DMS153 (cell line): Measurements from ENCODE around the gene NRF1.

Experiments
- DNase-seq: peaks from one replicate; lab custom pipeline; 2025; lab: John Stamatoyannopoulos, UW

NRF1 gene

GRCh38 chr7:129740574-129741410 is 129.3 kb downstream of the NRF1 start:
- DNase-seq: no peak

GRCh38 chr7:129741743-129742213 is 130.3 kb downstream of the NRF1 start:
- peak; percentile 98 for DNase-seq

- DNase-seq: no peak
Measured at GRCh38 chr7:129742256-129742655, 130.7 kb downstream of the NRF1 start.

DNA sequence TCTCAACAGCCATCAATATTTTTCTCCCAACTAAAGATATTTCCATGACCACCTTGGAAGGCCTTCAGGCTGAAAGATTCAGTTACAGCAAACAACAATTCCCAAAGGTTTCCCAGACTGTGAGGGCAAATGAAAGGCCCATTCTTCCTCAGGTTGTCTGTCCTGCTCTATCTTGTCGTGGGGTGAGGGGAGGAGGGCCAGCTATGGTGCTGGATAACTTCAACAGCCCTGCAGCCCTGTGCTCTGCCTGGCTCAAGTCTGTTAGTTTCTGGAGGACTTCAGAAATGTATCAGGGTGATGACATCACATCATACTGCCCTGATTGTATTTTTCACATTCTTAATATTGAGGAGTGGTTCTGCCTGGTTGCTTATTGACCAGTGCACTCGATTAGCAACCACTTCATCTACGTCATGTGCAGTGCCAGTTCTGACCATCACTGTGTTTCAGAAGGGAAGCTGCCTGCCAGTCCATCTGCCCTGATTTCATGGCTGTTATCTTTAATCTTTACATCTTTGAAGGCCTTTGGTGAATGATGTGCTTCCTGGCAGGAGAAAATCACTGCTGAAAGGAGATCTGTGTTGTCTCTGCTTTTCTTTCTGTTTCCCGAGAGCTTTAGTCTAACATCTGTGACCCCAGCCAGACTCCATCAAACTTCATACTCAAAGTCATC is 135.5 kb downstream of the NRF1 start:
- no peak for DNase-seq

DNA sequence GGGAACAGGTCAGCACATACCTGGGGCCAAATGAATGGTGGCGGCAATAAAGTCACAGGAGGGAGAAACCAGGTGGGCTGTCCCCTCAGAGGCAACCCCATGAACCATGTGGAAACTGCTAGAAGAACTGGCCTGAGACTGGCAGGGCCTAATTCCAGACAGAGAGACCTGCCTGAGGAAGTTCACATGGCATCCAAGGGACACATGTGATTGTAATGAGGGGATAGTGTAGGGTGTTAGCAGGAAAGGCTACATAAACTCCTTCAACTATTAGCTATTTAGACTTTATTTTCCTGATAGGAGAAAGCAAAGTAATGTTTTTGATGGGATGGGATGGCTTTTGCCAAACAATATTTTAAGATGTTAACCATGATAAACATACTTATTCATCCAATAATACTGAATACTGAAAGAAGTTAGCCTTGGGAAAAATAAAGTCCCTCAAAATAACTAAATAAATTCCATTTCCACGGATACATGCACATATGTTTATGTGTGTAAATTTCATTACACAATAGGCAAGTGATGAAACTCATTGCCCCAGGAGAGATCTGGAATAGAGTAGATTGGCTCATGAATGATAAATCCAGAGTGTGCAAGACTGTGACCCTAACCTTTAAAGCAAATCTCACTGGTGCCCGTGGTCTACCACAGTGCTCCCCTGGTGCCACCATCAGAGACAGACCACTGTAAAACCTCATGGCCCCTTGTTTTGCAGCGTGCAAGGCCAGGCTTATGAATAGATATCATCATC is 137.0 kb downstream of the NRF1 start:
- no peak for DNase-seq

GRCh38 chr7:129750091-129750490 is 138.6 kb downstream of the NRF1 start:
- no peak for DNase-seq

DNA sequence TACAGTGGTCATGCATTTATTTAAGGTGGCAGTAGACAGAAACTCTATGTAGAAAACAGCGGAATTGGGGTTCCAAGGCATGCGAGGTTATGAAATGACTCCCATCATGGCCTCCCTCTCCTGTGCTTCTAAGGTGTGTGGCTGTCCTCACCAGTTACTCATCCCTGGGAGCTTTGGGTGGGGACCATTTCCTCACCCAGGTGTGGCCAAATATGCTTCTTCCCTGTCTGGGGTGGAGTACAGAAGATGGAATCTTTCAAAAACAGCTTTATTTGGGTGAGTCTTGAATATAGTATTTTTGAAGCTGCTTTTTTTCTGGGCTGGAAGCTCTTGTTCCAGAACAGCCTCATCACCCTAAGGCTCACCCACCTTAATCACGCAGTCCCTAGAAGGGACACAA is 139.0 kb downstream of the NRF1 start:
- DNase-seq: no peak

DNA sequence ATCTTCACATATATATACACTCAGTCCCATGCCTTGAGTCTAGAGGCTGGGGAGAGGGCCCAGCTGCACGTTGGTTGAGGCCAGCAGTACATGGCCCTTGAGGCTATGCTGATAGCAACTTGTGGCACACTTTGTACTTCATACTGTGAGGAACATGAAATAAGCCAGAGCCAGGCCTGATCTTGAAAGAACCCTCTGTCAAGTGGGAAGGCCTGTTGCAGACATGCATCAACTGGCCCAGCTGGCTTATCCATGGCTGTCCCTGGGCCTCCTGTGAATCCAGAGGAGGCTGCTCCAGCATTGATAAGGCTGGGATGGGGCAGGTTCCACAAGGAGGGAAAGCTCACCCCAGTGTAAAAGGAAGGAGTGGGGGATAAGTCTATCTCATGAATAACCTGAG is 140.4 kb downstream of the NRF1 start:
- no peak for DNase-seq

DNA sequence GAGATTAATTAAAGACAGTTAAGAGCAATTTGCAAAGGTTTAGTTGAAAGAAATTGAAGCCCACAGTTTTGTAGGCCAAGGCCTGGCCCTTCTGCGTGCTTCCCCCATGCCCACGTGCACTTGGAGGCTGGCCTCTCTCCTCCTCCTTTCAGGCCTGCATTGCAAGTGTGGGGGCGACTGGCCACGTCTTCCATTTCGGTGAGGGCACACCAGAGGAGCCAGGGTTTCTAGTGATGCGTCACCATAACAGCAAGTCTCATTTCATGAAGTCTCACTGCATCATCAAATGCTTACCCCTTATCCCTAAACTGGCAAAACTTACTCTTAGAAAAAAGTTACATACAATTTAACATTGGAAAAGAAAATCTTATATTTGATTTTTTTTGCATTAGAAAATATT is 141.2 kb downstream of the NRF1 start:
- DNase-seq: no peak

DNA sequence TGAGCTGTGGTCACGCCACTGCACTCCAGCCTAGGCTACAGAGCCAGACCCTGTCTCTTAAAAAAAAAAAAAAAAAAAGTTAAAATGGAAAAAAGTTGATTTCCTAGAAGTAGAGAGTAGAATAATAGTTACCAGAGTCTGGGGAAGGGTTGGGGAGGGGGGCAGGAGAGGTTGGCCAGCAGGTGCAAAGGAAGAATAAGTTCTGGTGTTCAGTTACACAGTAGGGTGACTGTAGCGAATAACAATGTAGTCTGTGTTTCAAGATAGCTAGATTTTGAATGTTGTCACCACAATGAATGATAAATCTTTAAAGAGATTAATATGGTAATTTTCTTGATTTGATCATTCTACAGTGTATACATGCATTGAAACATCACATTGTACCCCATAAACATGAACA is 142.9 kb downstream of the NRF1 start:
- no peak for DNase-seq

- DNase-seq: no peak
Measured at GRCh38 chr7:129757991-129758390, 146.5 kb downstream of the NRF1 start.

GRCh38 chr7:129762387-129762969 is 151.0 kb downstream of the NRF1 start:
- no peak for DNase-seq

DNA sequence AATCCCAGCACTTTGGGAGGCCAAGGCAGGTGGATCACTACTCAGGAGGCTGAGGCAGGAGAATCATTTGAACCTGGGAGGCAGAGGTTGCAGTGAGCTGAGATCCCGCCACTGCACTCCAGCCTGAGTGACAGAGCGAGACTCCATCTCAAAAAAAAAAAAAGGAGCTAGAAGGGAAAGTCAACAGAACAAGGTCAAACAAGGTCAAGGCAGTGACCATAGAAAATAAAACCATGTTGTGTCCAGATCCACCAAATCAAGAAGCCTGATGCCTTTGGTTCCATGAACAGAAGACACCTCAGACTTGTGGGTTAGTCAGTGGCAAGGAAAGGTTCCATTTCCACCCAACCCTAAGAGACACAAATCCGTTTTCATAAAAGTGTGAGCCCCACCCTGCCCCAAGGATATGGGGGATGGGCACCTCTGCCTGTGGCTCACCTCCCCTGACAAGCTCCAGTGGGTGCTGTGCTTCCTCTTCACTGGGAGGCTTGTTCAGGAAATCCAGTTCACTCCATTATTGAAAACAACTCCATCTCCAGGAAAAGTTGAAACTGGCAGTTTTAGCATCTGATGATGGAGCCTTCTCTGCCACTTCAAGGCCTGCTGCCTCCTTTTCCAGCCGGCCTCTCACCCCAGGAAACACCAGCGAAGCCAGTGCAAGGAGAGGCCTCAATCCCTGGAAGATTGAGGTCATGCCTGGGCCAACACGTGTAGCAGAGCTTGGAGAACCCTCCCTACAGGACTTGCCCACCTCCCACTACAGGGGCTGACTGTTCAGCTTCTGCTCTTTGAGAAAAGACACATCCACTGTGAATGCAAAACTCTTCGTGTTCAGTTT is 152.9 kb downstream of the NRF1 start:
- no peak for DNase-seq

DNA sequence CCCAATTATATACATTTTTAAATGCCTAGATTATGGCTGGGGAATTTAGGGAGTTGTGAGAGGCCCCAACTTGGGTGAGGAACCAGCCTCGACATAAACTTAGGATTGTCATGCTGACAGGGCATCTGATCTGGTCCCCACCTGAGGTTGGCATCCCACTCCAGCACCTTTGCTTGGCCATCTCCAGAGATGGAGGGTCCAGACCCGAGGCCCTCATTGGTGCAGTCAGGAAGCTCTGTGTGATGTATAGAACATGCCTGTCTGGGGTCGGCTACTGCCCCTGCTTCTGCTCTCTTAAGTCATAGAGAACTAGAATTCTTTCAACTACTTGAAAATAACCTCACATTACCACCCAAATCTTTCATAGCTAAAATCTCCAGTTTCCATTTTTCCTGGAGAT is 153.8 kb downstream of the NRF1 start:
- no peak for DNase-seq

DNA sequence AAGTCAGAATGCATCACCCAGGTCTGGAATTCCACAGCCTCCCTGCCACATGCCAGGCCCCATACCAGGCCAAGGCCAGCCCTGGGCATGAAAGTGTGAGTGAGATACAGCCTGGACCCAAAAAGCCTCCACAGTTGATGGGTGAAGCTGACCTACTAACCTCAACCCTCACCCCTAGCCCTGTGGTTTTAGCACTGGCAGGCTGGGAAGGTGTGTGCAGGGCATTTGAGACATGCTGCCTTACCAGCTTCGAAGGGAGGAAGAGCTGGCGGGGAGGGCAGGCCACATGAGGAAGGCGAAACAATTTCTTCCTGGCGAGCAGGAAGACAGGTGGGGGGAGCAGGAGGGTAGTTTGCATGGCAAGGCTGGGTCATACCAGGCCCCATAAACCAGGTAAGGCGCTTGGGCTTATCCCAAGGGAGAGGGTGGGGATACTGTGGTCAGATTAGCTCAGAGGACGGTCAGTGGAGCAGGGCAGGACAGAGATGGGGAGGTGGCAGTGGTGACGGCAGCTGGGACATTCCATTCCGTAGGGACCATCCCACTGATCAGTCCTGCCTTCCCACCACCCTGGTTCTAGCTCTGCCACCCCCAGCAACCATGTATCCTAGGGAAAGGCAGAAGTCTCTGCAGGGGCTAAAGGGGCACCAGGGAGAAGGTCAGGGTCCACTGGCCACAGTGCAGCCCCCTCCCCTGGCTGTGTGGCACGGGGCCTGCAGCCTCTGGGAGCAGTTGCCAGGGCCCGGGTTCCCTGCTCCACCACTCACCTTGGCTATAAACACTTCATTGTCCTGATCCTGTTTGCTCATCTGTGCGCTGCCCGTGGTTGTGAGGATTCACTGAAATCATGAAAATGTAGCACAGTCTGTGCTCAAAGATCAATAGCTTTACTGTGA is 155.8 kb downstream of the NRF1 start:
- DNase-seq: no peak

DNA sequence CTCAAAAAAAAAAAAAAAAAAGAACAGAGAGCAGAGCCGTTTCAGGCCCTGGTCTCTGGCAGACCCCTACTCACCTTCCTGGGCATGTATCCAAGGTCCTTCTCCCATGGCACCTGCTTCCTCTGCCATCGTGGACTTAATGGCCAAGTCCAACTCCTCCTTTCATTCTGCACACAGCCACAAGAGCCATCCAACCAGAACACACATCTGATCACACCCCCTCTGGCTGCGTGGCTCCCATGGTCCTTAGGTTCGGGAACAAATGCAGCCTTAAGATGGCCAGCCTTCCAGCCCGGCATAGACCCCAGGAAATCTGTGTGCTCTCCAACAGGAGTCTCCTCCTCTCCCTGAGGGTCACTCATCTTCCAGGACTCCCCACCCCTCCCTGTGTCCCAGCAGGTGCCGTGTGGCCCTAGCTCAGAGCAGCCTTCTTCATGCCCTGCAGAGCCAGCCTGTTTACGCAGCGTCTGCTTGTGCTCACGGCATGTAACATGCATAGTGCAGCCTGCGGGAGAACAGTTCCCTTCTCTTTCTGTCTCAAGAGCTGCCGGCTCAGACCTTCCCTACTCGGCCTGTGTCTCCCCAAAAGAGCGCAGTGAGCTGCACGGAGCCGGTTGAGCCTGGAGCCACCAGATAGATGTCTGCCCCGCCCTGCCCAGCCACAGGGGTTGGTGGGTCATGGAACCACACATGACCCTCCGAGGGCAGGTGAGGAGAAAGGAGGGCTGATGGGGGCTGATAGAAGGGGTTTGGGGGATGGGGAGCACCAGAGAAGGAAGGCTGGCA is 157.3 kb downstream of the NRF1 start:
- DNase-seq: no peak

- DNase-seq: no peak
Measured at GRCh38 chr7:129769400-129769774, 157.9 kb downstream of the NRF1 start.

GRCh38 chr7:129769866-129770808 is 158.6 kb downstream of the NRF1 start:
- no peak for DNase-seq
